GM19395 (cell line): Measurements from ENCODE around the gene THSD4.

Experiments used
- ATAC-seq: cut with Tn5 transposase; IDR thresholded peaks from one replicate; pipeline ENCODE4 v1.9.1; 2021; ENCODE audit warnings: mild to moderate bottlenecking, moderate library complexity; ENCODE audit not compliant: unreplicated experiment

Gene THSD4

GRCh38 chr15:71444866-71445590 lies 329.8 kb downstream of the THSD4 start:
- ATAC-seq: no peak

GRCh38 chr15:71447328-71448250 lies 332.3 kb downstream of the THSD4 start:
- no peak for ATAC-seq

GRCh38 chr15:71448688-71449114 lies 333.4 kb downstream of the THSD4 start:
- no peak for ATAC-seq

- ATAC-seq: no peak
Observed at GRCh38 chr15:71449363-71449762, 334.1 kb downstream of the THSD4 start.

- ATAC-seq: no peak
Observed at GRCh38 chr15:71449956-71450355, 334.7 kb downstream of the THSD4 start.

- ATAC-seq: no peak
Observed at GRCh38 chr15:71451130-71451529, 335.9 kb downstream of the THSD4 start.

- no peak for ATAC-seq
Observed at GRCh38 chr15:71452893-71453292, 337.6 kb downstream of the THSD4 start.

- ATAC-seq: no peak
Observed at GRCh38 chr15:71454462-71454996, 339.3 kb downstream of the THSD4 start.

GRCh38 chr15:71455107-71455506 lies 339.8 kb downstream of the THSD4 start:
- ATAC-seq: no peak

- no peak for ATAC-seq
Observed at GRCh38 chr15:71455878-71456277, 340.6 kb downstream of the THSD4 start.

GRCh38 chr15:71456362-71456761 lies 341.1 kb downstream of the THSD4 start:
- no peak for ATAC-seq

GRCh38 chr15:71456811-71457210 lies 341.5 kb downstream of the THSD4 start:
- ATAC-seq: no peak

GRCh38 chr15:71458089-71458660 lies 342.9 kb downstream of the THSD4 start:
- no peak for ATAC-seq

GRCh38 chr15:71461748-71462147 lies 346.5 kb downstream of the THSD4 start:
- no peak for ATAC-seq

GRCh38 chr15:71462638-71463037 lies 347.4 kb downstream of the THSD4 start:
- ATAC-seq: no peak

- ATAC-seq: no peak
Observed at GRCh38 chr15:71463156-71463665, 347.9 kb downstream of the THSD4 start.

- no peak for ATAC-seq
Observed at GRCh38 chr15:71465131-71465955, 350.1 kb downstream of the THSD4 start.

GRCh38 chr15:71468715-71469114 lies 353.4 kb downstream of the THSD4 start:
- no peak for ATAC-seq

- ATAC-seq: no peak
Observed at GRCh38 chr15:71469413-71469812, 354.1 kb downstream of the THSD4 start.

GRCh38 chr15:71471347-71471746 lies 356.1 kb downstream of the THSD4 start:
- no peak for ATAC-seq
